GM19043 (cell line): ENCODE measurements around the gene TOMM6.

Experiments used
- ATAC-seq: cut with Tn5 transposase; IDR thresholded peaks from one replicate; pipeline ENCODE4 v1.9.1; 2021; ENCODE audit warnings: low read depth; ENCODE audit not compliant: unreplicated experiment

TOMM6 gene

GRCh38 chr6:41818271-41819054, 31.0 kb downstream of the TOMM6 start:
- ATAC-seq, result no peak

GRCh38 chr6:41821266-41821665, 33.8 kb downstream of the TOMM6 start:
- ATAC-seq, result no peak

- ATAC-seq, result no peak
Observed at GRCh38 chr6:41822021-41822420, 34.5 kb downstream of the TOMM6 start.

GRCh38 chr6:41823178-41823577, 35.7 kb downstream of the TOMM6 start:
- no peak for ATAC-seq

GRCh38 chr6:41824571-41825569, 37.4 kb downstream of the TOMM6 start:
- no peak for ATAC-seq

- ATAC-seq, result no peak
Observed at GRCh38 chr6:41826343-41827022, 39.0 kb downstream of the TOMM6 start.

- ATAC-seq, result no peak
Observed at GRCh38 chr6:41832263-41832662, 44.8 kb downstream of the TOMM6 start.

GRCh38 chr6:41836022-41836659, 48.6 kb downstream of the TOMM6 start:
- ATAC-seq, result no peak

- ATAC-seq, result no peak
Observed at GRCh38 chr6:41836660-41837052, 49.2 kb downstream of the TOMM6 start.
